Duodenal mucosa (tissue), 2 donors: Measurements from ENCODE around the gene COL1A1.

ENCODE experiments used
- H3K27ac ChIP-seq: one replicate; pipeline ENCODE4 v1.7.0; 2013; ENCODE audit warnings: low read depth, low read length
- H3K27me3 ChIP-seq, 2 donors: one replicate each; pipeline ENCODE4 v1.7.0; 2013; ENCODE audit warnings: low read length in 2 of 2, control low read depth in 1 of 2; ENCODE audit not compliant: insufficient read depth in 2 of 2, control insufficient read depth in 1 of 2
- H3K36me3 ChIP-seq, 2 donors: one replicate each; pipeline ENCODE4 v1.7.0; 2013; ENCODE audit warnings: low read length in 2 of 2, control low read depth in 1 of 2; ENCODE audit not compliant: insufficient read depth in 2 of 2, control insufficient read depth in 1 of 2
- H3K4me1 ChIP-seq, 2 donors: one replicate each; pipeline ENCODE4 v1.7.0; 2013; ENCODE audit warnings: low read length in 2 of 2, control low read depth in 1 of 2; ENCODE audit not compliant: insufficient read depth in 2 of 2, control insufficient read depth in 1 of 2
- H3K4me3 ChIP-seq, 2 donors: one replicate each; pipeline ENCODE4 v1.7.0; 2013; ENCODE audit warnings: low read length in 2 of 2, low read depth in 1 of 2
- H3K9ac ChIP-seq, 2 donors: one replicate each; pipeline ENCODE4 v1.7.0; 2013; ENCODE audit warnings: low read length in 2 of 2, low read depth in 1 of 2
- H3K9me3 ChIP-seq, 2 donors: one replicate each; pipeline ENCODE4 v1.7.0; 2013; ENCODE audit warnings: low read length in 2 of 2, control low read depth in 1 of 2; ENCODE audit not compliant: control insufficient read depth in 1 of 2

COL1A1 gene

DNA sequence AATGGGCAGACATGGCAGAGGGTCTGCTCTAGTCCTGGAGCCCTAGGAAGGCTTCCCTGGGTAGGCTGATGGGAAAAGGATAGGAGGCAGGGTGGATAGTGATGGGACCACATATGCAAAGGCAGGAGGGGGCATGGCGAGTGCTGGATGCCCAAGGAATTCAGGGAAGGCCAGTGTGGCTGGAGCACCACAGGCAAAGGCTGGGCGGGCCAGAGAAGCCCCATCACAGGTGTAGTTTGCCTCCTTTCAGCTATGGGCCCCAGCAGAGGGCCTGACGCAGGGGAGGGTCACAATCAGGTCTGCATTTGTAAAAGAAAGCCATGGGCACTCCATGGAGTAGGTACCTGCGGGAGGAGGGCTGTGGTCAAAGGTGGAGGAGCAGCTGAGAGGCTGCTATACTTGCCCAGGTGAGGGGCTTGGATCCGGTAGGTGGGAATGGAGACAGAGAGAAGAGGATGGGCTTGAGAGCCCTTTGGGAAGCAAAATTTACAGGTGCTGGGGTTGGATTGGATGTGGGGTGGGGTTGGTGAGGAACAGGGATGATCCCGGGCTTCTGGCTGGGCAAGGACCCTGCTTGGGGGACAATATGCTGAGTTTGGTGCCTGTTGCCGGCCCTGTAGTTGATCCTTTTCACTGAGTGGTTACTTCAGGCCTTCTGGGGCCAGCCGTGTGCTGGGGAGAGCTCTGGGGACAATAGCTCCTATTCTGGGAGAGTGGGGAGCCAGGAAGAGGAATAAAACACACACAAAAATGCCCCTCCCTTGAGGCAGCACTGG lies 6.5 kb upstream of the COL1A1 start:
- no peak overlapping the region for H3K4me3 ChIP-seq
- no peak overlapping the region for H3K9ac ChIP-seq
- H3K9me3 ChIP-seq: no peaks in the 10 kb centered on the region
- peaks cover 23 to 32% of the 10 kb centered on the region in 2 donors for H3K27me3 ChIP-seq
- no peaks in the 10 kb centered on the region for H3K36me3 ChIP-seq
- no peak overlapping the region for H3K27ac ChIP-seq
- peaks cover 0 to 17% of the 10 kb centered on the region in 2 donors for H3K4me1 ChIP-seq

DNA sequence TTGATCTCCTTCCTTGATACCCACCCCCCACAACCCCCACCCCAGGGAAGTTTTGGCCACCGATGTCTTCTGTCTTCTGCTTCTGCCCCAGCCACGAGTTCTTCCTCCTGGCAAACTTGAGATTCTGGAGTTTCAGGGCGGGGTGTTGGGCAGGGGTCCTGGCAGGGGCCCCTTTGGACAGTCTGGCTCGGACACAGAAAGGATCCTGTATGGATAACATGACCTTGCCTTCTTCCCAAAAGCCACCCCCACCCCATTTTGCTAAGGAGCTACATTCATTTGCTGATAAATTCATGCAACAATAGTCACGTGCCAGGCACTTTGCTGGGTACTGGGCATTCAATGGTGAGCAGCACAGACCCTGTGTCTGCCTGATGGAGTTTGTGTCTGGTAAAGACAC lies 5.9 kb upstream of the COL1A1 start:
- no peak overlapping the region for H3K27ac ChIP-seq
- peaks cover 28 to 35% of the 10 kb centered on the region in 2 donors for H3K27me3 ChIP-seq
- no peaks in the 10 kb centered on the region for H3K36me3 ChIP-seq
- no peak overlapping the region for H3K9ac ChIP-seq
- H3K9me3 ChIP-seq: no peaks in the 10 kb centered on the region
- no peak overlapping the region for H3K4me3 ChIP-seq
- peaks cover 0 to 17% of the 10 kb centered on the region in 2 donors for H3K4me1 ChIP-seq

DNA sequence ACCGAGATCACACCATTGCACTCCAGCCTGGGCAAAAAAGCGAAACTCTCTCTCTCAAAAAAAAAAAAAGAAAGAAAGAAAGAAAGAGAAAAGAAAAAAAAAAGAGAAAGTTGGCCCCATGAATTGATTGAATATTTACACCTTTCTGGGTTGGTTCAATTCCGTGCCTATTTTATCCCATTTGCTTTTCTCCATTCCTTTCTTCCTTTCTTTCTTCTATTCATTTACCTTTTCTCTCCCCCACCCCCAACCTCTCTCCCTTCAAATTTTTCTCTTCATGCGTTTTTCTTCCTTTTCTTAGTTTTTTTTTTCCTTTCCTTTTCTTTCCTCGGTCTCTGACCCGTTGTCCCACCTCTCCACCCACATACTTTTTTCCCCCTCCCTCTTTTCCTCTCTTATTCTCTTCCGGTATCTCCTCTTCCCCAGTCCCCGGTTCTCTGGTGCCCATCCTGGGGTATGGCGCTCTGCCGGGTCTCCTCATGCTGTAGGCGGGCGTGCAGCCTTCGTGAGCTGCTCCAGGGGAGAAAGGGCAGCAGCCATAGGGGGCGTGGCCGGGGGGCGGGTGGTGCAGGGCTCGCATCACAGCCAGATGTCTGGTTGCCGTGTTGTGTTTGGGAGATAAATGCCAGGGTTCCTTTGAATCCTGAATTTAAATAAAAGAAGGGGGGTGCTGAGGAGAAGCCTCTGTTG lies 5.3 kb upstream of the COL1A1 start:
- Histone ChIP-seq H3K4me1 (peaks cover 0 to 17% of the 10 kb centered on the region in 2 donors), H3K4me3 (no peak overlapping the region), H3K27ac (no peak overlapping the region), H3K9me3 (no peaks in the 10 kb centered on the region), H3K9ac (no peak overlapping the region), H3K27me3 (peaks cover 30 to 38% of the 10 kb centered on the region in 2 donors), H3K36me3 (no peaks in the 10 kb centered on the region)

DNA sequence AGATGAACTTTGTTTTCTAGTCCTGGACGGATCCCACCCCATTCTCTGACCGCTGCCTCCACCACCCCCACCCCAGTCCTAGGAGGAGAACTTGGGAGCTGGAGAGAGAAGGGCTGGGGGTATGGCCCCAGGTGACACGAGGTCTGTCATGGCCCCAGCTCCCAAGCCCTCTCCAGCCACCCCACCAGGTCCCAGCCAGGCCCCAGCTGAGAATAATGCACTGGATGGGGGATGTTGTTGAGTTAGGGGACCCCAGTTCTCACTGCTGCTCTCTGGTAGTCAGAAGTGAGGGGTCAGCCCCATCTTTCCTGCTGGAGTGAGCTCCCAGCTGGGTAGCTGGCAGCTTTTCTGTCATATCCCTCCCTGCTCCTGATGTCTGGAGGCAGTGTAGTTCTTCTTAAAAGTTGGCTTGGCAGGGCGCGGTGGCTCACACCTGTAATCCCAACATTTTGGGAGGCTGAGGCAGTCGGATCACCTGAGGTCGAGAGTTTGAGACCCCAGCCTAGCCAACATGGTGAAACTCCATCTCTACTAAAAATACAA lies 4.6 kb upstream of the COL1A1 start:
- Histone ChIP-seq H3K9me3 (no peaks in the 10 kb centered on the region), H3K4me1 (peaks cover 2 to 14% of the 10 kb centered on the region in 2 donors), H3K9ac (no peak overlapping the region), H3K27ac (peak overlapping the region; percentile 10), H3K4me3 (no peak overlapping the region), H3K27me3 (peaks cover 35 to 39% of the 10 kb centered on the region in 2 donors), H3K36me3 (no peaks in the 10 kb centered on the region)

DNA sequence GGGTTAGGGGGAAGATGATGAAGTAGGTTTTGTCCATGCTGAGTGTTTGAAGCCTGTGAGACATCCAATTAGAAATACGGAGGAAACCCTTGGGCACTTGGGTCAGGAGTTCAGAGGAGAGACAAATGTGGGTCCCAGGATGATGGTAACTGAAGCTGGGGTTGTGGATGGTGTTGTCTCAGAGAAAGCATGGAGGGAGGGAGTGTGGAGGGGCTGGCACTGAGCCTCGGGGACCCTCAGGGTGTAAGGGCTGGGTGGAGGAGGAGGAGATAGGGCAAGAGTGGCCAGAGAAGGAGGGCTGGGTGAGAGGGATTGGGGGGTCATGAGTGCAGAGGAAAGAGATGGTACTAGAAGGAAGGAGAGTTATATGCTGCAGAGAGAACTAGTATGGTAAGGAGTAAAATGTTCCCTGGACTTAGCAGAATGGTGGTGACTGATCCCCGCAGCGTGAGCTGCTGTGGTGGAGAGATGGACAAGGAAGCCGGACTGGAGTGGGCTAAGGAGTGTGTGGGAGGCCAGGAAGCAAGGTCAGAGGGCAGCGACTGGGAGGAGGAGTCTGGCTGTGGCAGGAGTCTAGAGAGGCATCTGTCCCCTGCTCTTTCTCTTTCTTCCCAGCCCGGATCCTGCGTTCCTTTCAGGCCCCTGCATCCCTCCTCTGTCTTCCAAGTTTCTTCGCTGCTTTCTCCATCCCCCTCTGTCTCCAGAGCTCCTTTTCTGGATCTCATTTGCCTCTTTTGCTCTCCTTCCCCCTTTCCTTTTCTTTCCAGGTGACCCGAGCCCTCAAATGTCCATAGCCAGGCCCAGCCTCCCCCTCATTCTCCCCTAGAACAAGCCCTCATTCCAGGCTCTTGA lies 3.9 kb upstream of the COL1A1 start:
- peaks cover 6 to 13% of the 10 kb centered on the region in 2 donors for H3K4me1 ChIP-seq

DNA sequence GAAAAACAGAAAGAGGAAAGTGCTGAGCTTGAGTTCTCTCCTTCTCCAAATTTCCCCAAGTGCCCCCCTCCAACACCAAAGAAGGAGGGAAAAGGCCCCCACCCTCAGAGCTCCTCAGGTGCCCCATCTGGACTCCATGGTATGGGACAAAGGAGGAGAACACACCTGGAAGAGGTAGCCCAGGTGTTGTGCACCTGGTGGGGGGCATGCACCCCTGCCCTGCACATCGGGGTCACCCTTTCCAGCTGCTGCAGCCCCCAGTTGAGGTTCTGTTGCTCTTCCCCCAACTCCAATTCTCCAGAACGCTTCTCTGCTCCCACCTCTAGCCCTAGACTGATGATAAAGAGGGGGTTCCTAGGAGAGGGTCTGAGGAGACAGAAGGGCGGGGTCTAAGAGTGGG lies 3.0 kb upstream of the COL1A1 start:
- no peak overlapping the region for H3K9ac ChIP-seq
- H3K4me1 ChIP-seq: peaks cover 10 to 13% of the 10 kb centered on the region in 2 donors
- no peak overlapping the region for H3K27ac ChIP-seq
- H3K4me3 ChIP-seq: no peak overlapping the region
- H3K36me3 ChIP-seq: no peaks in the 10 kb centered on the region
- H3K9me3 ChIP-seq: no peaks in the 10 kb centered on the region
- peaks cover 27 to 30% of the 10 kb centered on the region in 2 donors for H3K27me3 ChIP-seq

More for the DNA sequence above, 3.9 kb upstream of the COL1A1 start:
- H3K27me3 ChIP-seq: peaks cover 33 to 34% of the 10 kb centered on the region in 2 donors
- H3K9ac ChIP-seq: no peak overlapping the region
- H3K9me3 ChIP-seq: no peaks in the 10 kb centered on the region
- no peaks in the 10 kb centered on the region for H3K36me3 ChIP-seq
- H3K27ac ChIP-seq: peak overlapping the region; percentile 10
- H3K4me3 ChIP-seq: no peak overlapping the region

DNA sequence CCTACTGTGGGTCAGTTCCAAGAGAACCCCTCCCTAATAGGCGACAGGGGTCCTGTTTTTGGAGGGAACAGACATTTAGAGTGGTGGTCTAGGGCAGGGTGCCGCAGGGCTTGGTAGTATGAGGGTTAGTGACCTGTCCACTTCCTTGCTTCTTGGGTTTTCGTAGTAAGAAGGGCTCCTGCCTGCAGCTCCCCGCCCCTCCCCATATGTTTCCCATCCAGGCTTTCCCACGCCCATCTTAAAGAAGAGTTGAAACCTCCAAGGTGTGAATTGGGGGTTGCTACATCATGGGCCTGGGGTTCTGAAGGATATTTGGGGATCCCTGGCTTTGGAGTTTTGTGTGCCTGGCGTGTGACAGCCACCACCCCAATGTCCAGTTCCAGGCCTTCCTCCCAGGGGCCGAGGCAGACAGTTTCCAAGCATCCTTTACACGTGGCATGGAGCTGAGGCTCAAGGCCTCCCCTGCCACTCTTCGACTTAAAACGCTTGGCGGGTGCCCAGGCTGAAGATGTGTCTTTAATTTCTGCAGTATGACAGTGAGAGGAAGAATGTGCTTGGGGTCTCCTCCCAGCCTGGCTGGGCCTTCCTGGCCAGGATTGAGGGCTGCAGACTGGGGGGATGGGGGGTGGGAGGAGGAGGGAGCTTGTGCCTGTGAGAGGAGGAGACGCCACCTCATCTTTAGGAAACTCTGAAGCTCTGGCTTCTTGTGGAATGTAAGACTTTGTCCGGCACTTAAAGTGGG lies 2.3 kb upstream of the COL1A1 start:
- peak overlapping the region; percentile 10 for H3K27ac ChIP-seq
- no peak overlapping the region for H3K9ac ChIP-seq
- H3K27me3 ChIP-seq: peaks cover 27 to 30% of the 10 kb centered on the region in 2 donors
- H3K4me1 ChIP-seq: peaks cover 8 to 10% of the 10 kb centered on the region in 2 donors
- no peaks in the 10 kb centered on the region for H3K36me3 ChIP-seq
- H3K9me3 ChIP-seq: no peaks in the 10 kb centered on the region
- no peak overlapping the region for H3K4me3 ChIP-seq

DNA sequence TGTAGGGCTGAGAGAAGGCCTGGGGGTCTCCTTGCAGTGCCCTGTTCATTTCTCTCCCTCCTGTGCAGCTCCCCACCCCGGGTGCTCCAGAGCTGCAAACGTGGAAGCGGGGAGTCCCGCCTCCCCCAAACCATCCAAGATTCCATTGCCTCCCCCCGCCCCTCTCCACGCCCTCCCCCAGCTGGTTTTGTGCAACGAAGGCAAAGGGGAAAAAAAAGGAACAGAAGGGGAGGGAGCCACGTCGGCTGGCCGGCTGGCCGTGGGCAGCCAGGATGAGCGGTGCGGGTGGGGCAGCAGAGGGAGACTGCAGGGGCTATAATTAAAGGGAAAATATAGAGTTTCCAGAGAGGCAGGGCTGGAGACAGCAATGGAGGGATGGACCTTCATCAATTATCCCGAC lies 1.7 kb upstream of the COL1A1 start:
- H3K9ac ChIP-seq: no peak overlapping the region
- no peaks in the 10 kb centered on the region for H3K9me3 ChIP-seq
- no peaks in the 10 kb centered on the region for H3K36me3 ChIP-seq
- no peak overlapping the region for H3K4me3 ChIP-seq
- H3K4me1 ChIP-seq: peaks cover 7 to 10% of the 10 kb centered on the region in 2 donors
- H3K27ac ChIP-seq: no peak overlapping the region
- H3K27me3 ChIP-seq: peaks cover 27 to 30% of the 10 kb centered on the region in 2 donors

DNA sequence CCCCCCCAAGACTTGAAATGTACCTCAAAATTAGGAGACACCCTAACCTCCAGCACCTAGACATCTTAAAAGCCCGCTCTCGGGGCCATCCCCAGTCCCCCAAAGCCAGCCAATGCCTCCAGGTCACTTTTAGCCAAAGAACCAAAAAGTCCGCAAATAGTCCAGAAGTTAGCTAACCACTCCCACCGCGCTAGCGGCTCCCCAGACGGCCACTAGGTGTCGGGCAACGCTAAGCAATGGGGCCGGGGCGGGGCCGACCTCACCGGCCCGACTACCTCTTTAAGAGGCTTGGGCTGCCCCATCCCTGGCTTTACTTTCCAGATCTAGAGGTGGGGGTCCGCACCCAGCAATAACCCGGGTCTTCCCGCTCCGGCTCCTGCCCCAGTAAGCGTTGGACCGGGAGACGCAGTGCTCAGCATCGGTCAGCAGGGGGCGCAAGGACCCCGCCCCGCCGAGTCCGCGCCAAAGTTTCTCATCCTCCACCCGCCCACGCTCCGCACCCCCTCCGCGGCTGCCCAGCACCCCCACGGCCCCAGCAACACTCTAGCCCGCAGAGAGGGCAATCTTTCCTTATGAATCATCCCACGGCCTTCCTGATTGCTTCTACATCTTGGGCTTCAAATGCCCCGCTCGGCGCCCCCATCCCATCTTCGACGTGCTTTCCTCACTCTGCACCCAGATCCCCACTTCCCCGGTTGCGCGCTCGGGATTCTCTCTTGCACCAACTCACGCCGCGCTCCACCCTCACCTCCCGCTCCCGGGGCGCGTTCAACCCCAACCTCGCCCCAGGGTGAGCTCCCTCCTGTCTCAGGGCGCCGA lies 765 bp downstream of the COL1A1 start:
- Histone ChIP-seq H3K27me3 (peaks cover 20 to 21% of the 10 kb centered on the region in 2 donors), H3K9me3 (no peaks in the 10 kb centered on the region), H3K27ac (peak overlapping the region; percentile 81), H3K4me3 (peak overlapping the region; percentile 61 to 67), H3K4me1 (peaks cover 3 to 10% of the 10 kb centered on the region in 2 donors), H3K9ac (peak overlapping the region; percentile 54 to 61), H3K36me3 (no peaks in the 10 kb centered on the region)
